HG03064 (cell line): Measurements from ENCODE around the gene HOXC4.

Experiments used
- ATAC-seq: cut with Tn5 transposase; IDR thresholded peaks from one replicate; pipeline ENCODE4 v1.9.1; 2021; ENCODE audit warnings: low read depth; ENCODE audit not compliant: unreplicated experiment

HOXC4 gene

GRCh38 chr12:54053751-54054741, at the start of gene HOXC4:
Gene HOXC4 (plus strand): TSS chr12:54053835. CDS start chr12:54053923, 88 bp downstream.
- peak; percentile 43 for ATAC-seq

- no peak for ATAC-seq
These were observed 49.4 kb upstream of the HOXC4 start for GRCh38 chr12:54004063-54004840.

- no peak for ATAC-seq
These were observed 48.6 kb upstream of the HOXC4 start for GRCh38 chr12:54004841-54005530.

- no peak for ATAC-seq
These were observed 48.1 kb upstream of the HOXC4 start for GRCh38 chr12:54005531-54005852.

GRCh38 chr12:54005853-54006558, 47.6 kb upstream of the HOXC4 start:
- no peak for ATAC-seq

- no peak for ATAC-seq
These were observed 46.9 kb upstream of the HOXC4 start for GRCh38 chr12:54006559-54007220.

GRCh38 chr12:54007538-54008259, 45.9 kb upstream of the HOXC4 start:
- no peak for ATAC-seq

- no peak for ATAC-seq
These were observed 45.4 kb upstream of the HOXC4 start for GRCh38 chr12:54008260-54008552.

- ATAC-seq = no peak
These were observed 44.2 kb upstream of the HOXC4 start for GRCh38 chr12:54009171-54010052.

GRCh38 chr12:54010053-54010971, 43.3 kb upstream of the HOXC4 start:
- ATAC-seq = no peak

GRCh38 chr12:54010972-54011664, 42.5 kb upstream of the HOXC4 start:
- ATAC-seq = no peak

GRCh38 chr12:54011665-54012532, 41.7 kb upstream of the HOXC4 start:
- ATAC-seq = no peak

GRCh38 chr12:54012631-54013409, 40.8 kb upstream of the HOXC4 start:
- no peak for ATAC-seq

- no peak for ATAC-seq
These were observed 39.1 kb upstream of the HOXC4 start for GRCh38 chr12:54014377-54015017.
